GM19395 (cell line): ENCODE data around the gene NHERF1.

Experiments
- ATAC-seq: cut with Tn5 transposase; IDR thresholded peaks from one replicate; pipeline ENCODE4 v1.9.1; 2021; ENCODE audit warnings: mild to moderate bottlenecking, moderate library complexity; ENCODE audit not compliant: unreplicated experiment

The NHERF1 gene

DNA sequence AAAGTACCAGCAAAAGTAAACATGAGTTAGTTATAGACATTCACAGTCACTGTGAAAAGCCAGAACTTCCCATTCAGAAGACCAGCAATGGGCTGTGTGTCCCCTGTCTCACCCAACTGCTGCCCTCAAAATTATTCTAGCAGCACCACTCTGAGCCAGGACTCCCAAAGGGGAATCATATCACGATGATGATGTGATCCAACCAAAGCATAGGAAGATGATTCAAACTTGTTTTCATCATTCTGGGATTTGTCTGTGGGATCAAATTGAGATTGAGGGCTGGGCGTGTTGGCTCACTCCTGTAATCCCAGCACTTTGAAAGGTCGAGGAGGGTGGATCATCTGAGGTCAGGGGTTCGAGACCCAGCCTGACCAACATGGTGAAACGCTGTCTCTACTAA, 34.1 kb downstream of the NHERF1 start:
- ATAC-seq: no peak

DNA sequence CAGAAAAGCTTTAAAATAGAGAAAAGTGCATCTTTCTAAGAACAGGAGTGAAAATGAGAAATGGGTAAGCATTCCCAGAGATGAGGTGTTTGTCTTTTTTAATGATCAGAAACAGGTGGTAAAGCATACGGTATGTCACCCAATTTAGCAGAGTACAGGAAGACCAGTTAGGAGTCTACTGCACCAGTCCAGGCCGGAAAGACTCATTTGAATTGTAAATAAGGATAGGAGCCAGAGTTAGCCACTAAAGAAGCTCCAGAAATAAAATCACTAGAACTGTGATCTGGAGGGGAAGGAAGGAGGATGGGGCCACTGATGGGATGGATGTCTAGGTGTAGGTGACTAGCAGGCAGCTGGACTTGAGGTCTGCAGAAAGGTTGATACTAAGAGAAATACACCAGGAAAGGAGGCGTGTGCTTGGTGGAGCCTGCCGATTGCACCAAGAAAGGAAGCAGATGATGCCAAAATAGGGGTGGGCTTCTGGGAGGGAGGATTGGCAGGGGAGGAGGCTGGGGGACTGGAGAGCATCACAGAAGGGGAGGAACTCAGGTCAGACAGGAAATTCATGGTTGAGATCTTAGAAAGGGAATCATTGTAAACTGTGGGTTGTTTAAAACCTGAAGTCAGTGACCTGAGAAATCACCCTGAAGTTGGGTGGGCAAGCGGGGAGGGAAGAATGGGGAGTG, 35.8 kb downstream of the NHERF1 start:
- ATAC-seq: no peak

DNA sequence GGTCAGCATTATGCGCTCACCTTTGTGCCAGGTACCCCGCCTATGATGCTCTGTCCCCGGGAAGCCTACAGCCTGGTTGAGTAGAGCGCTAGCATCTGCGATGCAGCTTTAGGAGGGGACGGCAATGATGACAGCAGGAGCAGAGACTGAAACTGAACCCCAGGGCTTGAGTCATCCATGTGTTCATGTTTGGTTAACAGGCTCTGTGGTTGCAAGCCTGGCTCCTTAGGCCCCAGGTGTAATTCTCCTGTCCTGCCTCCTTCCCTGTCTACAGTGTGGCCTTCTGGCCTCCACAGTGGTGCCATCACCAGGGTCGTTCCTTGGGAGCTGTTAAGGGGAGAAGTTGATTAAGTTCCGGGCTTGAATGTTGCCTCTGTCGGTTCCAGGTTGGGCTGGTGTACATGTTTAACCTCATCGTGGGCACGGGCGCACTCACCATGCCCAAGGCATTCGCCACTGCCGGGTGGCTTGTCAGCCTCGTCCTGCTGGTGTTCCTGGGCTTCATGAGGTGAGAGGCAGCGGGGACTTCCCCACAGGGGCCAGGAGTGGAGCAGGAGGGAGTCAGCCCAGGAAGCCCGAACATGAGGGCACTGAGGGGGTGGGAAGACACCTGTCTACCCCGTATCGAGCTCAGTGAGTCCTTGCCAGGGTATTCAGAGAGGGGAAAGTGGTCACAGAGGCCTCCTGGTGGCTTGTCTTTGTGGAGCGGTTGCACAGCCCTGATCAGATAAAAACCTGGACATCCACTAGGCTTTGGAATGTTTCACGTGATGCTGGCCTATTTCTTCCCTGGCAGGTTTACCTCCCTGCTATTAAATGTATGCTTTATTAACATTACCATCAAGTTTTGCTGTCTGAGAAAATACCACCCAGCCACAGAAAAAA, 36.9 kb downstream of the NHERF1 start:
- no peak for ATAC-seq

DNA sequence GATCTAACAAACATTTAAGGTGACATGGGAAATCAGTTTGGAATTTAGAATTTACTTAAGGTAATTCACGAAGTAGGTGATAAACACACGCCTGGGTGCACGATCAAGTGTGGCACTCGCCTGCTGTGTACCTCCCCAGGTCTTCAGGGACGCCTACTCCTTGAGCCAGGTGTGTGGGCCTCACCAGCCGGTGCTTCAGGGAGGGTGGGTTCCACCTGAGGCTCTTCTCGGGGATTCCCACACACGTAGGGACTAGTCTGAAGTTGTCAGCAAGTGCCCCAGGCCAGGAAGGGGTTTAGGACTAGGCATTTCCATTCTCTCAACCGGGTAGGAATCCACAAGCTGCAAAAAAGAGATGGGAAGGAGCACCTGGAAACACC, 37.5 kb downstream of the NHERF1 start:
- no peak for ATAC-seq

DNA sequence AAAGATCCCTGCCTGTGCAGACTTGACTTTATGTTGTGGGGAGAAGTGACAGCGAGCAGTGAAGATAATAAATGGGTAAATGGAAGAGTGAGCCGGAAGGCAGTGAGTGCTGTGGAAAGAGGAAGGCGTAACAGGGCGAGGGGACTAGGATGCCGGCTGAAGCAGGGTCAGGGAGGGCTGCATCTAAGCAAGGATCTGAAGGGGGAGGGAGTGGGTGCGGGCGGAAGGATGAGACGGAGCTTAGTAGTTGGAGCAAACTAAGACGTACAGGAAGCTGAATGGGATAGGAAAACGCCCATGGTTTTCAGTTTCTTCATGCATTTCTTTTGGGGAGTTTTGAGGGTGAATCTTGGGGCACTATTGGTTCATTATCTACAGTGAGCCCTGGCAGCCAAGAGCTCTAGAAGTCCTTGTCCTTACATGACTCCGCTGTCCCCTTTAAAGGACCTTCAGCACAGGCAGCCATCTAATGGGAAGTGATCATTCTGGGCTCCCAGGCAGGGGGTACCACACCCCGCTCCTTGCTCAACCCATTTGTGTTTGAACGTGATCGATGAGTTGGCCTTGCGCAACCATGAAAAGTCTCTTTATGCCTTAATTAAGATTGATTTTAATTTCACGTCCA, 38.1 kb downstream of the NHERF1 start:
- ATAC-seq: no peak

DNA sequence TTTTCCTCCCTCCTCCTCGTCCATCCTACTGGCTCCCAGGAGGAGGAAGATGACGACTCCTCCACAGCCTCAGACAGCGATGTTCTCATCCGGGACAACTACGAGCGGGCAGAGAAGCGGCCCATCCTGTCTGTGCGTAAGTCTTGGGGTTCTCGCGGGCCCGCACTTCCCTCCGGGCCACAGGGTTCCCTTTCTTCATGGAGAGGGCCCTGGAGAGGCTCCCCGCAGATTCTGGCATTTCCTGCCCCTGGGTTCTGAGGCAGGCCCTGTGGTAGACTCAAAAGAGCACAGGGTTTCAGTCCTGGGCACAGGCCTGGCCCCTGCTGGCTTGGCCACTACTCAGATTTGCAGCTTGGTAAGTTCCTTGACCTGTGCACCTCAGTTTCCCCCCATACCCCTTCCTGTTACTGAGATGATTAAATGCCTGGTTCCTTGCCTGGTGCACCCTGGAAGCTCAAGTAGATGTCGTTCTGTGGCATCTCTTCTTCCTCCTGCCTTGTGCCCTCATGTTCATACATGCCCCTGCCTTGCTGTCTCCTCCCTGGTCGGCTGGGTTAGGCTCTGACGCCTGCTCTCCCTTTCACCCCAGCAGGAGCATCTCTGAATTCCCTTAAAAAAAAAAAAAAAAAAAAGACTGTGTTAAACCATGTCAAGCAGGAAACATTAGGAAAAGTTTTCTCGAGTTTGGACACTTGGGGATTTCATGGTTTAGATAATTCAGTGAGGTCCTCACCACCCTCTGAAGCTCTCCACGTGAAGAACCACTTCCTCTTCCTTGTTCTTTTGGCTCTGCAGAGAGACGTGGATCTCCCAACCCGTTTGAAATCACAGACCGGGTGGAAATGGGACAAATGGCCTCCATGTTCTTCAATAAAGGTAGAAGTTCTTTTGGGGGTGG, 42.0 kb downstream of the NHERF1 start:
- ATAC-seq: no peak

DNA sequence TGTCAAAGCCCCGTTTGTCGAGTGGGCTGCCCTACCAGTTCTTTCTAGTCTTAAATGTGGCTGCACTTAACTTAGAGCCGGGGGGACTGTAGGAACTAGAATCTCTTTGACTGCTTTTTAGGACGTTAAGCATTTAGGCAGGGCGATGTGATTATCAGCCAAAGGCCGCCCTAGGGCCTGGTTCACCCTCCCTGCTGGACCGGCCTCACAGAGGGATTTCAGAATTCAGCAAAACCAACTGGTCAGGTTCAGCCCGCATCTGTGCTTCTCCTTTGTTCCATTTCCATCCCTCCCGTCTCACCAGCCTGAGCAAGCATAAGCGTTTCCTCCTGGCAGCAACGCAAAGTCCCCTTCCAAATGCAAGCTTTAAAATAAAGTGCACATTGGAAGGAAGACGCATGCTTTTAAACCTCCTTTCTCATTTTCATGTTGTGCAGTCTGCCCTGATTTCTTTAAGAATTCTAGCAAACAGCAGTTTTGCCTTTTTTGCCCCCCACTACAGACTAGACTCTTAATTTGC, 44.2 kb downstream of the NHERF1 start:
- ATAC-seq: no peak

DNA sequence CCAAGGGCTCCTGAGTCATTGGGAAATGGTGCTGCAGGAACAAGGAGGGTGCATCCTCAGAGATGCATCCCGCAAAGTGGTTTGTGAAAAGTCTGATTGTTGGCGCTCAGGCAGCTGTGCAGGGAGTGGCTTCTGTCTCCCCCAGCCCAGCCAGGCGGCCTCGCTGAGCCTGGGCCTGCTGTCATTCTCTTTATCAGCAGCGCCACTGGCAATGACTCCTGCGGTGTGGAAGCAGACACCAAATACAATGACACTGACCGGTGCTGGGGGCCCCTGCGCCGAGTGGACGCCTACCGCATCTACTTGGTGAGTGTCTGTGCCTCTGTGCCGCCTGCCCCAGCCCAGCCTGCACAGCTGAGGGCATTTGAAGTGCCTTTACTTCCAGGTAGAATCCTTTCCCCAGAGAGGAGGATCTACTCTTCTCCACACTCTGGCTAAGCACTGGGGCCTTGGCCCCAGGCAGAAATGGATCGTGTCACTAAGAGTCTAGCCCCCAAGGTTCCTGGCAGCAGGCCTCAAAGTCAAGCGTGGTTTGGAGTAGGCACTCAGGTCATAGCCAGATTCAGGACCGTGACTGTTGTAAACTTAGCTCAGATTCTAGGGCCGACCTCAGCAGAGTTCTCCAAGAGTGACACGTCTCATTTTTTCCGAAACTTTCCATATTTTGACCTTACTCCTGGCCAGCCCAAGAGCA, 47.0 kb downstream of the NHERF1 start:
- no peak for ATAC-seq

DNA sequence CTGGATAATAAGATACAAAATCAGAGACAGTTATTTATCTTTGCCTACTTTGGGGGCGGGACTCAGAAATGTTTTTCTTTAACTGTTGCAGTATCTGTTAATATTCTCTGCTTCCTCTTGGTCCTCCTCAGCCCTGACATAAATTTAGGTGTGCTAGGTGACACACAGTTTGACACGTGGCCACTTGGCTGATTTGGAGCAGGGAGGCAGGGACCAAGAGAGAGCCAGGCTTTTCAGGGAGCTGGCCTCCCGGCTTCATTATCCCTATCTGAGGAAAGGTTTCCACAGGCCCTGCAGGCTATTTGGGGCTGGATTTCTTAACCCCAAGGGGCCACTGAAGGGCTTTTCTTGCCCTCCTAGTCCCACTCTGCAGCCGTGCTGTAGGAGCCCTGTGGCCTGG, 47.8 kb downstream of the NHERF1 start:
- no peak for ATAC-seq

DNA sequence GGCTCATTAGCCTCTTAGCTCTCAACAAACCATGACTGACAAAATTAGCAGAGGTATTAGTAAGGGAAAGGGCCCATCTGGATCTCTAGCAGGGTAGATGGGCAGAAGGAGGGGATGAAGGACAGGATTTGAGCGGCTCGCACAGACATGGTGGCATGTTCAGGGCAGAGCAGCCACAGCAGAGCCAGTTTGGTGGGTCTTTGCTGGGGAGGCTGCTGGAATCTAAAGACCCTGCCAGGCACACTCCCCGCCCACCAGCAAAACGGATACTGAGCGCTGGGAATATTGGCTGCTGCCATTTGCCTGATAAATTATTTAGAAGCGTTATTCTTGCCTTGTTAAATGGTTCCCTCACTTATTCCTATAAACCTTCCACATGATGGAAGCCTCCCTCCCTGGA, 48.4 kb downstream of the NHERF1 start:
- ATAC-seq: no peak

DNA sequence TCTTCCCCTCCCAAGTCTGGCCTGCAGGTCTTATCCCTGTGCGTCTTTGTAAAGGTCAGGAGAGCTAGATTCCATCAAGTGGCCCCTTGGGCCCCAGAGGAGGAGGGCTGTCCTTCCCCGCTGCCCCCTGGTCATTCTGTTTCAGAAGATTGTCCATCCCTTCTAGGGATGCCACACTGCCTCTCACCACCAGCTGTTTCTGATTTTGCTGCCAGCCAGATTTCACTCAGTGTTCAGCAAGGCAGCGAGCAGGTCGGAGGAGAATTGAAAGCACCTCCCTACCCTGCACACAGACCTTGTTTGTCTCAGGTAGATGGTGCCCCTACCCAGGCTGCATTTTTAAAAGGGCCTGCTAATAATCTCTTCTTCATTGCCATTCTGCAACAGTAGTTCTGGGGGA, 49.4 kb downstream of the NHERF1 start:
- no peak for ATAC-seq

DNA sequence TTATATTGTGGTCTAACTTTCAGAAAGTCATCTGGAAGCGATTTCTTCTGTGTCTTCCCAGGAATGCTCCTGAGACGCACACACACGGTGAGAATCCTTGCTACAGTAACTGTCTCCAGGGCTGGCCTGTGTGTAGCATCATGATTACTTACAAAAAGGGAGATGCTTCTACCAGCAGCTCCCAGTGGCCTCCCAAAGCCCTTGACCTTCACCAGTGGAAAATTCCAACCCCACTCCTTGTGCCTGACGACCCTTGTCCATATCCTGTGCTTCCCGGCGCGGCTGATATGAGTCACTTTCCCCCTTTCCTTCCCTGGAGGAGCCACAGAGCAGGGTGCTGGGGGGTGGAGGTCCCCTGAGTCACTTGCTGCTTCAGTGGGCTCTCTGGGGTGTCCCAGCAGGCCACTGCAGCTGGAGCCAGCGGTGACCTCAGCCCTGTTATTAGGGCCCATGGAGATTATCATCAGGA, 49.8 kb downstream of the NHERF1 start:
- ATAC-seq: no peak

DNA sequence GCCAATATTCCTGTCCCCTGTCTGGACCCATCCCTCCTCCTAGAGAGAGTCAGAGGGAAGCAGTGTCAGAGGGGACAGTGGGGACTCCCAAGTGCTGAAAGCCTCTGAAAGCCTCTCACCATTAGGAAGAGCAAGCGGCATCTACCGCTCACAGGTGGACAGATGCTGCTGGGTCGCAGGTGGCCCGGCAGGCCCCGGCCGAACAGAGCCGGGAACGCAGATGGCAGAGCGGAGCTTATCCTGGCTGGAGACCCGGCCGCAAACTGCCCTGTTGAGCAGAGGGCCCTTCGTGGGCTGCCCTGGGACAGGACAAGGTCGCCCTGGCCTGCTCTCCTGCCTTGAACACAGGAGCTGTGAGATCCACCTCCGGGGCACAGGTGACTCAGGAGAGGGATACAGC, 50.7 kb downstream of the NHERF1 start:
- no peak for ATAC-seq

DNA sequence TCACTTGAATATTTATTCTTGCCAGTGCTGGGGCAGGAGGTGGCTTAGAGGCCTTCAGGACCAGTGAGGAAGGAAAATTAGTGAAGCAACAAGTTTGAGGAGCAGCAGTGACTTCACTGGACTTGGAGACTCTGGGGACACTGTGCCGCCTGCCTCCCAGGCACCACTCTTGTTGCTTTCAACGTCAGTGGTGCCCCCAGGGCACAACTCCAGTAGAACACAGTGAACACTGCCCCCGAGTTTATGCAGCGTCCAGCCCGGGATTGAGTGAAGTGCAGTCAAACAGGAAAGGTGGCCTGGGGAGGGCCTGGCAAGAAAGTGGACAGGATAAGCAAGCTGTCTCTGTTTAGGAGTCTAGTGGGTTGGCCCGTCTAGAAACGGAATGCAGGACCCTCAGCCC, 52.1 kb downstream of the NHERF1 start:
- ATAC-seq: no peak

DNA sequence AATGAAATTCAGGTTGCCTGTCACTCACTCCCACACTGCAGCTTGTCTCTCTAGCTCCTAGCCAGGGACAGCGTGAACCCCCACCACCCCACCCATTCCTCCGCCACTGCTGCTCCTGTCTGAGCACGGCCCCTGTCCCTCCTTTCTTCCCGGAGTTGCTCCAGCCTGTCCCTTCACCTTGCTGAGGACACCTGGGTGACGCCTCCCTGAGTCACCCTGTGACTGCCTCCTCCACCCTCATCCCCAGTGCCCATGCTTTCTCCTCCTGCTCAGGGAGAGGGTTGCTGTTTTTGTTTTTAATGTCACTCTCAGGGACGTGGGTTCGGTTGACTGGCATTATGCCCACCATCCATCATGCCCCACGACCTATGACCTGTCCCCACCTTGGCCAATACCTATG, 53.5 kb downstream of the NHERF1 start:
- ATAC-seq: no peak

DNA sequence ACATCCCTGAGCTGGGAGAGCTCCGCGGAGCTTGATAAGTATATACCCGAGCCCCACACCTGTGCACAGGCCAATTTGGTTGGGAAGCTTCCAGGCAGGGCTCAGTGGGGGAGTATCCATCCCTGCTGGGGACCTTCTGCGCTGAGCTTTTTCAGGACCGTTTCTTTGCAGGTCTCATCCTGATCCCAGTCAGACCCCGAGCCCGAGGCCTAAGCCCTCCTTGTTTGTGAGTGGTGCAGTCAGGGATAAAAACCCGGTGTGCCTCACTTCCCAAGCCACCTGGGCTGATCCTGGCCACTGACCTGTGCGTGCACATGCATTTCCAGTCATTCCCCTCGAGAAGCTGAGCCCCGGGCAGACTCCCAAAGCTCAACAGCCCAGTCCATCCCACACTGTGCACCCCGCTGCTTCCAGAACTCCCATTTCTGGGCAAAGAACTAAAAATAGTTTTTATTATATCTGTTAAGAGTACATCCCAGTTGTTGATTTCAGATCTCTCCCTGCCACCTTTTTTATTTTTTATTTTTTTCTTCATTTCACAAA, 55.0 kb downstream of the NHERF1 start:
- ATAC-seq: no peak

DNA sequence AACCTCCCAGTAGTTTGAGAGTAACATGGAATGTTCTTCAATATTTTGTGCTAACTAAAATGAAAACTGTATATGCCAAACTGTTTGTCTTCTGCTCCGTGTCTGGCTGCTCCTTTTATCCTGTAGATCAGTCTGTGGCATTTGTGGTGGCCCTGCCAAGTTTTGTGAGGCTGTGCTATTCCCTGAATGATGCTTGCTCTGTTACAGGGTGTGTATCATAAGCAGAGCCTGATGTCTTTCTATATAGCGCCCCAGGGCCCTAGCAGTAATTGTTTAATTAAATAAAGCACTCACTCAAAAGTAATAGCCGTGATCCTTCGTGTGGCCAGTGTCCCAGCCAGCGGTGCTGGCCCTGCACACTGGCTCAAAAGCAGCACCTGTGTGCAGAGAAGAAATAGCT, 55.5 kb downstream of the NHERF1 start:
- ATAC-seq: no peak

DNA sequence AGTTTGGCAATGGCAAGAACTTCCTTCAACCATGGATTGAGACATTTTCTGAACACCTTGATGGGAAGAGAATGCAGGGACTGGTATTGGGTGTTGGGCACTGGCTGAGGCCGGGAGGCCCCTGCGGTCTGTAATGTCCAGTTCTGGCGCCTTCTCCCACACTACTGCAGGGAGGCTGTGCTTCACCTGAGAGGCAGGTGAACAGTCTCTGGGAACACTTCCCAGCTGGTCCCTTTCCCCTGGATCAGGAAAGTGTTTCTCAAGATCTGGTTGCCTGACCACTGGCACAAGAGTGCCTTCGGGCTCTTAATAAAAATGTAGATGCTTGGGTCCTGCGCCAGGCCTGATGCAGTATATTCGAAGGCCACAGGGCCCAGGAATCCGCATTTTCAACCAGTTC, 56.3 kb downstream of the NHERF1 start:
- ATAC-seq: no peak

DNA sequence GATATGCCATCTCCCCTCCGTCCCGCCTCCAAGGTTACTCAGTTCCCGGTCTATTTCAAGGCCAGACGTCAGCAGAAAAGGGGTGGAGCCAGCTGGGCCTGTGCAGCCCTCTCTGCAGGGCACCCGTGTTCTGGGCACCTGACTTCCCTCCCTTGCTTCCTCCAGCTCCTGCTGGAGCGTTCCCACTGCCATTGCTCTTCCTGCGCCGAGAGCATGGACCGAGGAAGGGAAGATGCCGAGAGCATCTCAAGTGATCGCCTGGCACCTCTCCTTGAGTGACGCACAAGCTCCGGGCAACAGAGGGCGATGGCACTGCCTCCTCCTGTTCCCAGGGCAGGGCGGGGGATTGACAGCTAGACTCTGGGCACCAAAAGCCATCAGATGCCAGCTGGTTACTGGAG, 57.2 kb downstream of the NHERF1 start:
- no peak for ATAC-seq

DNA sequence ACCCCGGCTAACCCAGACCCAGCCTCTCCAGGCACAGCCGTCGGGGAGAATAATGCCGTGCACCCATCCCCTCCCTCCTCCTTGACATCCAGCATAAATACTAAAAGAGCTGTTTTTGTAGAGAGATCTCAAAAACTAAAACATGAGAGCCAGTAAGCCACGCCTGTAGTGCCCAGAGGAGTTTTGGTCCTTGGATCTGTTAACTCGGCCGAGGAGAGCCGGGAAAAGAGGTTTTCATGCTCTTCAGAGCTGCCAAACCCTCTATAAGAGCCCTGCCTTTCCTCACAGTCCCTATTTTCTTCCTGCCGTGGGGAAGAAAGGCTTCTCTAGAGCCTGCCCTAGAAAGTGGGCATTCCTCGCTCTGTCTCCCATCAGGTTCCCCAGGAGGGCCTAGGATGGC, 57.9 kb downstream of the NHERF1 start:
- ATAC-seq: no peak
